K562 treated with DMSO at 1 percent for 12 hours (cell line): ENCODE measurements around the gene CD200. TPM values are rescaled to one million over a fixed set of nuclear protein-coding genes. Genes with fewer than 3 reads are reported as not detected.

Experiments used
- total RNA-seq: library from RNA; unstranded; fragments of 300-600 nt; gene quantifications from 2 replicates; pipeline ENCODE4 v1.2.3, GENCODE V29; 2022; ENCODE audit not compliant: insufficient read depth

The CD200 gene, protein sequence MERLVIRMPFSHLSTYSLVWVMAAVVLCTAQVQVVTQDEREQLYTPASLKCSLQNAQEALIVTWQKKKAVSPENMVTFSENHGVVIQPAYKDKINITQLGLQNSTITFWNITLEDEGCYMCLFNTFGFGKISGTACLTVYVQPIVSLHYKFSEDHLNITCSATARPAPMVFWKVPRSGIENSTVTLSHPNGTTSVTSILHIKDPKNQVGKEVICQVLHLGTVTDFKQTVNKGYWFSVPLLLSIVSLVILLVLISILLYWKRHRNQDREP
- not detected in 2 replicates for total RNA-seq

DNA sequence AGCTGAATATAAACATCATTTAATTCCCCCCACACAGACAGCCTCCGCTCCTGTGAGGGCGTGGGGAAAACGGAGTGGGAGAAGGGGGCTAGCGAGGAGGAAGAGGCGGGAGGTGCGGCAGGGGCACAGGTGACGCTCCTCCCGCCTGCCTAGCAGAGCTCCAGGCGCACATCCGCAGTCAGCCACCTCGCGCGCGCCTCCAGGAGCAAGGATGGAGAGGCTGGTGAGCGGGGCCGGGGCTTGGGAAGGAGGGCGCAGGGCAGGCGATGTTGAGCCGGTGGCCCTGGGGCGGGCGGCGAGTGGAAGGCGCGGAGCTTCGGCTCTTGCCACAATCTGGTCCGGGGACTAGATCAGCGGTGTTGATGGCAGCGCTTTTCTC lies at the start of gene CD200:
CD200 (plus strand) TSS at position 155 of the 379 bp plus-strand sequence; CDS start at position 212, 57 bp downstream.

DNA sequence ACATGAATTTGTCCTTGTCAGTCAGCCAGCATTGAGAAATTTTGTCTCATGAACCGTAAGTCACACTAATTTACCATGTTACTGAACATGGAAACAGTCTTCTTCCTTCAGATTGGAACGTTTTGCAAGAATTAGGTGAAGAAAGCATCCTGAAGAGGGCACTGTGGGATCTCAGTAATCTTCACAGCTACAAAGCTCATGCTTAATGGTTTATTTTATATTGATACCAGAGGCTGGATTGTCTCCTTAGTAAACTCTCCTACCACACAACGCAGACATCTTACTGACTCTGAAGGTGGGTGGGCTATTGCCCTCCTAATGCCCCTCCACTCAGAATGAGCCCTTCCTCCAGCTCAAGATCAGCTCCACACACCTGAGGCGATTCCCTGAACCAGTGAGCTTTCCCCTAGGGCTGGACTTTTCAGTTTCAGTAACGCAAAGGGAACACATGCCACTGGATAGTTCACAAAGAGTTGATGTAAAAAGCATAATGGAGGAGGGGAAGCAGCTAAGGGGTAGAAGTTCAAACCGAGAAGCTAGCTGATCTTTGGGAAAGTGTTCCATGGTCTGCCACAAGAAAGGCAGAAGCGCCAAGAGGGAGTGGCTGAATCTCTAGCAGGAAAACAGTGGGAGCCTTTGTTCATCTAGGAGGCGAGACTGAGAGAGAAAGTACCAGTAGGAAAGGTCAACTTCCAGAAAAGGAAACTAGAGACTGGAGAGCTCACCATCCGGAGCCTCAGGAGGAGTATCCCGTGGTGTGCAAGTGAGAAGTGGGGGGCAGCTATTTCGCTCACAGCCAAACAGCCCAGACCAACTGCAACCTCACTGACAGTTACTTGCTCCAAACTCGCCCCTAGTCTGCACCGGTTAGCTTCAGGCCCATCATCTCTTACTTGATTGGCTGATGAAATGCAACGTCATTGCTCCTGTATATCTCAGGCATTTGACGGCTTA lies 39.3 kb upstream of the CD200 start, which contains the start of gene SLC9C1:
SLC9C1 (minus strand) TSS at position 849 of the 954 bp plus-strand sequence. CDS start 7,425 bp downstream, outside the sequence.

Other genes starting within 250 kb of the CD200 start
- gene C3orf52, start 246.8 kb upstream of the CD200 start, total RNA-seq = 1.0 and 3.9 TPM in 2 replicates
- 0.35 TPM in 1 of 2 replicates, not detected in the other for gene GCSAM, start 199.9 kb upstream of the CD200 start, total RNA-seq
- gene SLC9C1, start 38.9 kb upstream of the CD200 start, total RNA-seq = not detected in 2 replicates
- not detected in 2 replicates for gene BTLA, start 166.3 kb downstream of the CD200 start, total RNA-seq
- 58.8 and 64.3 TPM in 2 replicates for gene ATG3, start 228.8 kb downstream of the CD200 start, total RNA-seq
- 1.8 and 10.2 TPM in 2 replicates for gene SLC35A5, start 228.9 kb downstream of the CD200 start, total RNA-seq